Skeletal muscle satellite cell (primary cell): ENCODE results near the gene BMP7.

ENCODE experiments used
- H3K27me3 ChIP-seq: 2 replicates; pipeline ENCODE4 v1.7.0; 2013; ENCODE audit warnings: low read length; ENCODE audit not compliant: control insufficient read depth, insufficient read depth
- H3K36me3 ChIP-seq: 2 replicates; pipeline ENCODE4 v1.7.0; 2013; ENCODE audit warnings: mild to moderate bottlenecking, control low read depth, low read length; ENCODE audit not compliant: insufficient read depth
- H3K4me1 ChIP-seq: 2 replicates; pipeline ENCODE4 v1.7.0; 2013; ENCODE audit warnings: low read length; ENCODE audit not compliant: control insufficient read depth, insufficient read depth
- H3K4me2 ChIP-seq: 2 replicates; pipeline ENCODE4 v1.7.0; 2013; ENCODE audit warnings: mild to moderate bottlenecking, low read length
- H3K4me3 ChIP-seq: 2 replicates; pipeline ENCODE4 v1.7.0; 2013; ENCODE audit warnings: low read length
- H3K9ac ChIP-seq: 2 replicates; pipeline ENCODE4 v1.7.0; 2013; ENCODE audit warnings: mild to moderate bottlenecking, low read depth, low read length, moderate library complexity
- H3K9me3 ChIP-seq: replicated peaks from 2 replicates; pipeline ENCODE4 v1.7.0; 2013; ENCODE audit warnings: mild to moderate bottlenecking, control low read depth, low read length

The BMP7 gene

GRCh38 chr20:57202309-57202708, 64.1 kb downstream of the BMP7 start:
- Histone ChIP-seq H3K4me1 (no peaks in the 10 kb centered on the region), H3K27me3 (no peaks in the 10 kb centered on the region), H3K9ac (no peak overlapping the region), H3K36me3 (no peaks in the 10 kb centered on the region), H3K4me3 (no peak overlapping the region), H3K4me2 (no peak overlapping the region), H3K9me3 (peaks cover 10% of the 10 kb centered on the region)

- Histone ChIP-seq H3K27me3 (no peaks in the 10 kb centered on the region), H3K9ac (no peak overlapping the region), H3K36me3 (no peaks in the 10 kb centered on the region), H3K4me3 (no peak overlapping the region), H3K4me2 (no peak overlapping the region), H3K9me3 (peaks cover 3% of the 10 kb centered on the region), H3K4me1 (no peaks in the 10 kb centered on the region)
These were observed 65.4 kb downstream of the BMP7 start for GRCh38 chr20:57200882-57201695.

GRCh38 chr20:57199656-57200405, 66.6 kb downstream of the BMP7 start:
- Histone ChIP-seq H3K9ac (no peak overlapping the region), H3K36me3 (no peaks in the 10 kb centered on the region), H3K4me3 (no peak overlapping the region), H3K9me3 (peaks cover 3% of the 10 kb centered on the region), H3K27me3 (no peaks in the 10 kb centered on the region), H3K4me2 (no peak overlapping the region), H3K4me1 (no peaks in the 10 kb centered on the region)

GRCh38 chr20:57198132-57199072, 68.0 kb downstream of the BMP7 start:
- no peaks in the 10 kb centered on the region for H3K9me3 ChIP-seq
- no peak overlapping the region for H3K4me2 ChIP-seq
- H3K4me3 ChIP-seq = no peak overlapping the region
- no peaks in the 10 kb centered on the region for H3K4me1 ChIP-seq
- no peaks in the 10 kb centered on the region for H3K27me3 ChIP-seq
- no peaks in the 10 kb centered on the region for H3K36me3 ChIP-seq
- no peak overlapping the region for H3K9ac ChIP-seq

- Histone ChIP-seq H3K4me2 (no peak overlapping the region), H3K27me3 (no peaks in the 10 kb centered on the region), H3K9ac (no peak overlapping the region), H3K9me3 (no peaks in the 10 kb centered on the region), H3K36me3 (no peaks in the 10 kb centered on the region), H3K4me3 (no peak overlapping the region), H3K4me1 (no peaks in the 10 kb centered on the region)
These were observed 68.9 kb downstream of the BMP7 start for GRCh38 chr20:57197352-57198131.

GRCh38 chr20:57195469-57196100, 70.9 kb downstream of the BMP7 start:
- H3K9me3 ChIP-seq = no peaks in the 10 kb centered on the region
- H3K36me3 ChIP-seq = no peaks in the 10 kb centered on the region
- H3K27me3 ChIP-seq = no peaks in the 10 kb centered on the region
- H3K9ac ChIP-seq = no peak overlapping the region
- no peaks in the 10 kb centered on the region for H3K4me1 ChIP-seq
- no peak overlapping the region for H3K4me3 ChIP-seq
- H3K4me2 ChIP-seq = no peak overlapping the region

GRCh38 chr20:57195023-57195422, 71.4 kb downstream of the BMP7 start:
- Histone ChIP-seq H3K9ac (no peak overlapping the region), H3K4me3 (no peak overlapping the region), H3K4me1 (no peaks in the 10 kb centered on the region), H3K4me2 (no peak overlapping the region), H3K36me3 (no peaks in the 10 kb centered on the region), H3K9me3 (no peaks in the 10 kb centered on the region), H3K27me3 (no peaks in the 10 kb centered on the region)

- Histone ChIP-seq H3K4me1 (no peaks in the 10 kb centered on the region), H3K36me3 (no peaks in the 10 kb centered on the region), H3K27me3 (no peaks in the 10 kb centered on the region), H3K4me2 (no peak overlapping the region), H3K4me3 (no peak overlapping the region), H3K9ac (no peak overlapping the region), H3K9me3 (no peaks in the 10 kb centered on the region)
These were observed 72.3 kb downstream of the BMP7 start for GRCh38 chr20:57194154-57194553.

- no peaks in the 10 kb centered on the region for H3K36me3 ChIP-seq
- H3K9me3 ChIP-seq = no peaks in the 10 kb centered on the region
- H3K9ac ChIP-seq = no peak overlapping the region
- H3K4me3 ChIP-seq = no peak overlapping the region
- no peak overlapping the region for H3K4me2 ChIP-seq
- H3K4me1 ChIP-seq = no peaks in the 10 kb centered on the region
- no peaks in the 10 kb centered on the region for H3K27me3 ChIP-seq
These were observed 73.3 kb downstream of the BMP7 start for GRCh38 chr20:57193094-57193493.

GRCh38 chr20:57192311-57192710, 74.1 kb downstream of the BMP7 start:
- no peaks in the 10 kb centered on the region for H3K36me3 ChIP-seq
- H3K4me3 ChIP-seq = no peak overlapping the region
- no peaks in the 10 kb centered on the region for H3K9me3 ChIP-seq
- no peaks in the 10 kb centered on the region for H3K27me3 ChIP-seq
- H3K4me2 ChIP-seq = no peak overlapping the region
- no peaks in the 10 kb centered on the region for H3K4me1 ChIP-seq
- no peak overlapping the region for H3K9ac ChIP-seq
